ENCODE results near the gene TNNC1. TPM values are rescaled to one million over a fixed set of nuclear protein-coding genes. Genes with fewer than 3 reads are reported as not detected.

TNNC1 gene
- total RNA-seq, 3 donors from 2014 or later: 3.7 to 4.2 TPM; not detected in 1

DNA sequence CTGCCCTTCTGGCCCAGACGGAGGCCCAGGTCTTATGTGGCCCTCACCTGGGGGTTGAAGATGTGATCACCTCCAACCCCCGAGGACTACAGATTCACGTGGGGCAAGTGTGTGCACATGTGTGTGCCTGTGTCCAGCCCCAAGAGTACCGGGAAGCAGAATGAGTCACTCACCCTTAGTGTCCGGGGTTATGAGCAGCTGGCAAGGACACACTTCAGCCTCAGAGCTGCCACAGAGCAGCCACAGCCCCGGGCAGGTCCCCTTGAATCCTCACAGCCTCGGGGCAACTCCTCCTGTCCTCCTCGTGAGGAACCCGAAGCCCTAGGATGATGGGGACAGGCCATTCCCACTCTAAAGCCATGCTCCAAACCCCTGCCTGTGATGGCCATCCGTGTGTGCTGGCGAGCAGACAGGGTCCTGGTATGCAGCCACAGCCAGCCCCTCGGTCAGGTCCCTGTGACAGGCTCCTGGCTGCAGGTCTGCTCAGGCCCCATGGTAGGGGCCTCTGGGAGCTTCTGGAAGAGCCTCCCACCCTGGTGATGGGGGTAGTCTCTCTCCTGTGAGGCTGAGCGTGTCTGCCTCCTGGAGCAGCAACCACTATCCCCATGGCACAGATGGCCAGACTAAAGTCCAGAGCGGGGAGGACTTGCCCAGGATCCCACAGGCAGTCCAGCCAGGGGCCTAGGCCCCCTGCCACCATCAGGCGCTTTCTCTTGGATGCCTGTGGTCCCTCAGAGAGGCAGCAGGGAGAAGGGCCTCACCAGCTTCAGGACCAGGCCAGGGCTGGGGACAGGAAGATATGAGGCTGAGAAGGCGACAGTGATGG is 42.1 kb upstream of the TNNC1 start:
- H3K27me3 ChIP-seq: no peaks in the 10 kb centered on the region
- peak overlapping the region; percentile 34 to 60 (median 41) for H3K4me3 ChIP-seq
- intact Hi-C loops (cut with DNase I; ENCODE audit: low total_unique reads): no loop called here
- H3K27ac ChIP-seq: peak overlapping the region in 1 of 2 donors; percentile 85
- no peaks in the 10 kb centered on the region for H3K9me3 ChIP-seq
- no peak for DNase-seq (ENCODE audit: low spot score in 2 of 2)
- no peaks in the 10 kb centered on the region for H3K36me3 ChIP-seq
- H3K4me1 ChIP-seq: no peaks in the 10 kb centered on the region
- TF ChIP-seq POLR2A (IDR thresholded peaks at IDR 0.05) (no peak), POLR2AphosphoS5 (IDR thresholded peaks at IDR 0.05) (peak in 1 of 3 donors; percentile 56)

DNA sequence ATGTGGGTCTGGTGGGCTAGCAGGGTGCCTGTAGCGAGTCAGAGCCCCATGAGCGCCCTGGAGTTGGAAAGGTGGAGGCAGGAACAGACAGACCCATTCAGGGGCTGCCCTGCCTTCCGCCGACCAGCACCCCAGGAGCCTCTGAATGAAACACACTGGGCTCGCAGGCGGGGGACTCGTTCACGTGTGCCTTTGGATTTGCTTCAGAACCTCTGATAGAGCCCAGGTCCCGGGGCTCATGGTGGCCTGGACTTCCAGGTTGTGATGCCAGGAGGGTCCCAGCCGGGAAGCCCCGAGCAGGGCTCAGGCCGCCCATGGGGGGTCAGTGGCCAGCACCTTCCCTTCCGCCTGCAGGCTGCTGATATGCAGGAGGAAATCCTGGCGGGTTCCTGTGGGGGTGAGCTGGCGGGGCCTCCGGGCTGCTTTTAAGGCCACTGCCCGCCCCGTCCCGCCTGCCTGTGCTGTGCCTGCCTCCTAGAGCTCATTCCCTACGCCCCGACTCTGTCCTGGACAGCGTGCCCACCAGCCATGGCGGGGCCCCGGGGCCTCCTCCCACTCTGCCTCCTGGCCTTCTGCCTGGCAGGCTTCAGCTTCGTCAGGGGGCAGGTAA is 41.1 kb upstream of the TNNC1 start, which contains the start of gene STAB1:
STAB1 (plus strand) TSS at position 453 of the 610 bp plus-strand sequence; CDS start at position 529, 76 bp downstream.
- peak in 1 of 2 donors; percentile 59 for DNase-seq (ENCODE audit: low spot score in 2 of 2)
- no peaks in the 10 kb centered on the region for H3K4me1 ChIP-seq

DNA sequence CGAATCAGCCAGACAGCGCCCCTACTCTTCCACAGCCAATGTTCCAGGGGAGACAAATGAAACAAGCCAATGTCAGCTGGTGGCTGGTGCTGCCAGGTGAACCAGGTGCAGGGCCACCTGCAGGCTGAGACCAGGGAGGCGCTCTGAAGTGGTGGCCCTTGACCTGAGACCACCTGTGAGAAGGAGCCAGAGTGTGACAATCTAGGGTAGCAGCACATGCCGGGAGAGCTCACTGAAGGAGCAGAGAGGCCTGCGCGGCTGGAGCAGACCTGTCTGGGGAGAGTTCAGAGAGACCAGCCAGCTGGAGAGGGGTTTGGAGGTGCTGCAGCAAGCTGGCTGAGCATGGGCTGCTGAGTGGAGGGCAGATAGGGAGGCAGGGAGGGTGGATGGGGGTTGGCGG is 40.6 kb upstream of the TNNC1 start:
- Histone ChIP-seq H3K4me1 (no peaks in the 10 kb centered on the region), H3K27ac (peak overlapping the region; percentile 17 to 85), H3K9me3 (no peaks in the 10 kb centered on the region), H3K4me3 (no peak overlapping the region), H3K27me3 (no peaks in the 10 kb centered on the region), H3K36me3 (peaks cover 4% of the 10 kb centered on the region)
- DNase-seq (ENCODE audit: low spot score in 2 of 2): no peak
- no peak for TF ChIP-seq POLR2A (IDR thresholded peaks at IDR 0.05)
- intact Hi-C loops (cut with DNase I; ENCODE audit: low total_unique reads): no loop called here

More for the DNA sequence above, 41.1 kb upstream of the TNNC1 start, which contains the start of gene STAB1:
- no peaks in the 10 kb centered on the region for H3K36me3 ChIP-seq
- peak within 1 kb of the TSS; percentile 17 to 85 for H3K27ac ChIP-seq
- H3K4me3 ChIP-seq: peak within 1 kb of the TSS; percentile 34 to 60 (median 41)
- H3K9me3 ChIP-seq: no peaks in the 10 kb centered on the region
- no peaks in the 10 kb centered on the region for H3K27me3 ChIP-seq
- TF ChIP-seq, protein P1, sequence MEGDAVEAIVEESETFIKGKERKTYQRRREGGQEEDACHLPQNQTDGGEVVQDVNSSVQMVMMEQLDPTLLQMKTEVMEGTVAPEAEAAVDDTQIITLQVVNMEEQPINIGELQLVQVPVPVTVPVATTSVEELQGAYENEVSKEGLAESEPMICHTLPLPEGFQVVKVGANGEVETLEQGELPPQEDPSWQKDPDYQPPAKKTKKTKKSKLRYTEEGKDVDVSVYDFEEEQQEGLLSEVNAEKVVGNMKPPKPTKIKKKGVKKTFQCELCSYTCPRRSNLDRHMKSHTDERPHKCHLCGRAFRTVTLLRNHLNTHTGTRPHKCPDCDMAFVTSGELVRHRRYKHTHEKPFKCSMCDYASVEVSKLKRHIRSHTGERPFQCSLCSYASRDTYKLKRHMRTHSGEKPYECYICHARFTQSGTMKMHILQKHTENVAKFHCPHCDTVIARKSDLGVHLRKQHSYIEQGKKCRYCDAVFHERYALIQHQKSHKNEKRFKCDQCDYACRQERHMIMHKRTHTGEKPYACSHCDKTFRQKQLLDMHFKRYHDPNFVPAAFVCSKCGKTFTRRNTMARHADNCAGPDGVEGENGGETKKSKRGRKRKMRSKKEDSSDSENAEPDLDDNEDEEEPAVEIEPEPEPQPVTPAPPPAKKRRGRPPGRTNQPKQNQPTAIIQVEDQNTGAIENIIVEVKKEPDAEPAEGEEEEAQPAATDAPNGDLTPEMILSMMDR (IDR thresholded peaks at IDR 0.05): no peak
- no peak for TF ChIP-seq POLR2A (IDR thresholded peaks at IDR 0.05)
- peak in 1 of 3 donors; percentile 24 for TF ChIP-seq POLR2AphosphoS5 (IDR thresholded peaks at IDR 0.05)
- intact Hi-C loops (cut with DNase I; ENCODE audit: low total_unique reads): no loop called here

DNA sequence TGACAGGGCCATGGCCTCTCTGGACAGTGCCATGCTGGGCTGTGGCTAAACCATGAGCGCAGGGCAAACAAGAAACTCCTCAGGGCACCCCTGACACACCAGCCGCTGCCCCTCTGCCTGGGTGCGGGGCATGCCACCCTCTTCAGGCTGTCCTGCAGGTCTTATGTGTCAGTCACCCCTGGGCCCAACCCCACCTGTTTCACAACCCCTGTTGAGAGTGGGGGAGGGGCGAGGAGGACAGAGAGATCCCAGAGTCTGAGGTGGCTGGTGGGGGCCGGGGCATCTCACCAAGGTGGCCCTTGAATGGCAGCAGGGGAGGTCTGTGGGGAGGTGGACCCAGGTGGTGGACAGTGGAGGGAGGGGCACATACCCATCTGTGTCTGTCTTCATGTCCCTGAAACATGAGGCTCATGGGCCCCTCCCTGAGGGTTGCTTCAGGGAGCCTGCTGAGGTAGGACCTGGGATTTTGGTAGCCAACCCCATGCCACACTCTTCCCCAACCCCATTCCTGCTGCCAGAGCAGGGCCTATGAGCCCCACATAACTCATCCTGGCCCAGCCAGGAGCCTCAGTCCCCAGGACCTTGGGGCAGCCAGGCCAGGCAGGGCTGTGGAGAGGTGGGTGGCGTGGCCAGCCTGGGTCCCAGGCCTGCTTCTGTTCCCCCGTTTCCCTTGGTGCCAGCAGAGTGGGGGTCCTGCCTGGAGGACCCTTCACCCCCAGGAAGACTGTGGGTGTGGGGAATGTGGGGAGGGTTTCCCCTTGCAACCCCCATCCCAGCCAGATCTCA is 39.6 kb upstream of the TNNC1 start:
- H3K4me3 ChIP-seq: no peak overlapping the region
- H3K27ac ChIP-seq: peak overlapping the region in 1 of 2 donors; percentile 85
- no peaks in the 10 kb centered on the region for H3K27me3 ChIP-seq
- peaks cover 9% of the 10 kb centered on the region for H3K36me3 ChIP-seq
- intact Hi-C loops (cut with DNase I; ENCODE audit: low total_unique reads): no loop called here
- no peaks in the 10 kb centered on the region for H3K9me3 ChIP-seq
- no peak for TF ChIP-seq POLR2AphosphoS5 (IDR thresholded peaks at IDR 0.05)
- TF ChIP-seq, protein P1 (IDR thresholded peaks at IDR 0.05): no peak
- TF ChIP-seq POLR2A (IDR thresholded peaks at IDR 0.05): no peak
- no peak for DNase-seq (ENCODE audit: low spot score in 2 of 2)
- no peaks in the 10 kb centered on the region for H3K4me1 ChIP-seq

DNA sequence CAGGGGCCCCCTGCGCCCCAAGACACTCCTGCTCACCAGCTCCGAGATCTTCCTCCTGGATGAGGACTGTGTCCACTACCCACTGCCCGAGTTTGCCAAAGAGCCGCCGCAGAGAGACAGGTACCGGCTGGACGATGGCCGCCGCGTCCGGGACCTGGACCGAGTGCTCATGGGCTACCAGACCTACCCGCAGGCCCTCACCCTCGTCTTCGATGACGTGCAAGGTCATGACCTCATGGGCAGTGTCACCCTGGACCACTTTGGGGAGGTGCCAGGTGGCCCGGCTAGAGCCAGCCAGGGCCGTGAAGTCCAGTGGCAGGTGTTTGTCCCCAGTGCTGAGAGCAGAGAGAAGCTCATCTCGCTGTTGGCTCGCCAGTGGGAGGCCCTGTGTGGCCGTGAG is 38.2 kb upstream of the TNNC1 start:
- Histone ChIP-seq H3K4me3 (no peak overlapping the region), H3K36me3 (peaks cover 15% of the 10 kb centered on the region), H3K27ac (peak overlapping the region in 1 of 2 donors; percentile 85), H3K9me3 (no peaks in the 10 kb centered on the region), H3K4me1 (no peaks in the 10 kb centered on the region), H3K27me3 (no peaks in the 10 kb centered on the region)
- intact Hi-C loops (cut with DNase I; ENCODE audit: low total_unique reads): no loop called here
- DNase-seq (ENCODE audit: low spot score in 2 of 2): no peak
- no peak for TF ChIP-seq POLR2A (IDR thresholded peaks at IDR 0.05)
- TF ChIP-seq, protein P1 (IDR thresholded peaks at IDR 0.05): no peak
- TF ChIP-seq POLR2AphosphoS5 (IDR thresholded peaks at IDR 0.05): no peak

Measured in breast epithelium (tissue), 4 donors.